Natural killer cell (primary cell): ENCODE results near the gene SYCE3. TPM values are rescaled to one million over a fixed set of nuclear protein-coding genes. Genes with fewer than 3 reads are reported as not detected.

Experiments
- ATAC-seq, 3 donors: fragments of 150-1000 bp in 2 of 3; fragments of 200-7000 bp in 1 of 3; cut with Tn5 transposase; 1 replicate in 1 of 3; 2 replicates in 2 of 3; pipeline ENCODE4 v1.10.0; 2021; ENCODE audit warnings: mild to moderate bottlenecking in 2 of 3, moderate library complexity in 2 of 3
- DNase-seq, 2 donors: peaks; one replicate each; pipeline versions ENCODE4 v3.0.0 to v3.0.0-alpha.2; 2013 to 2021; ENCODE audit warnings: mixed read lengths in 1 of 2
- H3K27ac ChIP-seq: one replicate; pipeline ENCODE4 v1.5.1; 2013; ENCODE audit warnings: mild to moderate bottlenecking, low read length
- H3K27me3 ChIP-seq: one replicate; pipeline ENCODE4 v1.6.1; 2013; ENCODE audit warnings: low read length; ENCODE audit not compliant: control insufficient read depth, insufficient read depth
- H3K36me3 ChIP-seq: one replicate; pipeline ENCODE4 v1.6.1; 2013; ENCODE audit warnings: low read length; ENCODE audit not compliant: control insufficient read depth, insufficient read depth
- H3K4me1 ChIP-seq: one replicate; pipeline ENCODE4 v1.6.1; 2013; ENCODE audit warnings: low read length; ENCODE audit not compliant: control insufficient read depth, insufficient read depth
- H3K4me3 ChIP-seq: one replicate; pipeline ENCODE4 v1.5.1; 2013; ENCODE audit warnings: low read length
- H3K9me3 ChIP-seq: one replicate; pipeline ENCODE4 v1.6.1; 2013; ENCODE audit warnings: low read length; ENCODE audit not compliant: control insufficient read depth, insufficient read depth
- H3K27ac Mint-ChIP-seq, 2 donors: one replicate each; pipeline ENCODE4 v1.8.0; 2022; ENCODE audit warnings: mild to moderate bottlenecking in 2 of 2, mixed read lengths in 2 of 2, moderate library complexity in 1 of 2
- H3K27me3 Mint-ChIP-seq, 2 donors: one replicate each; pipeline ENCODE4 v1.8.0; 2022; ENCODE audit warnings: low read depth in 2 of 2, mixed read lengths in 2 of 2
- H3K36me3 Mint-ChIP-seq: one replicate; pipeline ENCODE4 v1.8.0; 2022; ENCODE audit warnings: mixed read lengths
- H3K4me1 Mint-ChIP-seq, 2 donors: one replicate each; pipeline ENCODE4 v1.8.0; 2022; ENCODE audit warnings: mixed read lengths in 2 of 2
- H3K4me3 Mint-ChIP-seq: one replicate; pipeline ENCODE4 v1.8.0; 2022; ENCODE audit warnings: mild to moderate bottlenecking, moderate library complexity, mixed read lengths
- H3K9me3 Mint-ChIP-seq, 2 donors: one replicate each; pipeline ENCODE4 v1.8.0; 2022; ENCODE audit warnings: mixed read lengths in 2 of 2
- whole genome bisulfite sequencing: methylation state at CpG from one replicate; pipeline ENCODE4 v1.1.7; 2013; ENCODE audit warnings: missing lambda C conversion rate; ENCODE audit not compliant: insufficient coverage; 5-methylcytosine and 5-hydroxymethylcytosine counted together
- intact Hi-C: fragments of 100-400 bp; cut with micrococcal nuclease; formaldehyde crosslinking; loops from one replicate; pipeline ENCODE4 v1.14.2; 2022
- total RNA-seq, 4 donors: library from RNA; stranded (reverse); fragments of 120-200 nt in 1 of 4; gene quantifications; one replicate each; pipeline versions ENCODE4 v1.2.3 to v1.2.4, GENCODE V29; 2013 to 2022
- TF ChIP-seq, protein P1 (sequence below): fragments of 200-600 bp; IDR thresholded peaks from one replicate; pipeline ENCODE4 v1.8.0; 2022; ENCODE audit warnings: antibody characterized with exemption

SYCE3 gene
- total RNA-seq, 3 donors from 2014 or later (not counting 1 experiment from before 2014, with no cell fraction given), result not detected

DNA sequence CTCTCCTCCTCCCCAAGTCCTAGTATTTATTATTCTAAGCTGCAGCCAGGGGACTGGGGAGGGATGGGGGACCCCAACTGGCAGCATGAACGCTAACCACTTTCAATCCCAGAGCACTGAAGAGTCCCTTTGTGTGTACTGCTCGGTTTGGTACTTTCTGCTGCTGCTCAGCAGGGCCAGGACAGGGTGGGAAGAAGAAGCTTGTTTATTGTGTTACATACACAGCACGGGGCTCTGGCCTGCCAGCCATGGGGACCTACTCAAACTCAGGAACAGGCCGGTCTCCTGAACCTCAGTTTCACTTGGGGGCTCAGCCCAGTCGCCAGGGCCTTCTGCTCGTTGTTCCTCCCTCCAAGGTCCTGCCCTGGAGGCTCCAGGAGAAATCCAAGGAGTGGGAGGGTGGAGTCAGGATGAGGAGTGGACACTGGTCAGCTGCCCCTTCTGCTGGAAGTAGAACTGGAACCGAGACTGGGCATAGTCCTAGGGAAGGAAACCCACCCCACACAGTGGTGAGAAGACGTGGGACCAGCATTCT, 16.1 kb upstream of the SYCE3 start:
- no peak overlapping the region for H3K27ac ChIP-seq
- 93% methylated on average over 8 of the region's 8 CpGs for WGBS
- H3K27me3 ChIP-seq, result no peaks in the 10 kb centered on the region
- H3K27ac Mint-ChIP-seq, result no peak overlapping the region
- peaks cover 0 to 31% of the 10 kb centered on the region in 2 donors for H3K4me1 Mint-ChIP-seq
- no peaks in the 10 kb centered on the region for H3K36me3 Mint-ChIP-seq
- no peaks in the 10 kb centered on the region for H3K27me3 Mint-ChIP-seq
- peaks cover 2% of the 10 kb centered on the region for H3K36me3 ChIP-seq
- H3K4me3 ChIP-seq, result no peak overlapping the region
- no peak overlapping the region for H3K4me3 Mint-ChIP-seq
- no peaks in the 10 kb centered on the region for H3K9me3 ChIP-seq
- TF ChIP-seq, protein P1, sequence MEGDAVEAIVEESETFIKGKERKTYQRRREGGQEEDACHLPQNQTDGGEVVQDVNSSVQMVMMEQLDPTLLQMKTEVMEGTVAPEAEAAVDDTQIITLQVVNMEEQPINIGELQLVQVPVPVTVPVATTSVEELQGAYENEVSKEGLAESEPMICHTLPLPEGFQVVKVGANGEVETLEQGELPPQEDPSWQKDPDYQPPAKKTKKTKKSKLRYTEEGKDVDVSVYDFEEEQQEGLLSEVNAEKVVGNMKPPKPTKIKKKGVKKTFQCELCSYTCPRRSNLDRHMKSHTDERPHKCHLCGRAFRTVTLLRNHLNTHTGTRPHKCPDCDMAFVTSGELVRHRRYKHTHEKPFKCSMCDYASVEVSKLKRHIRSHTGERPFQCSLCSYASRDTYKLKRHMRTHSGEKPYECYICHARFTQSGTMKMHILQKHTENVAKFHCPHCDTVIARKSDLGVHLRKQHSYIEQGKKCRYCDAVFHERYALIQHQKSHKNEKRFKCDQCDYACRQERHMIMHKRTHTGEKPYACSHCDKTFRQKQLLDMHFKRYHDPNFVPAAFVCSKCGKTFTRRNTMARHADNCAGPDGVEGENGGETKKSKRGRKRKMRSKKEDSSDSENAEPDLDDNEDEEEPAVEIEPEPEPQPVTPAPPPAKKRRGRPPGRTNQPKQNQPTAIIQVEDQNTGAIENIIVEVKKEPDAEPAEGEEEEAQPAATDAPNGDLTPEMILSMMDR, result no peak
- DNase-seq (no peak), ATAC-seq (no peak)
- peaks cover 39% of the 10 kb centered on the region for H3K4me1 ChIP-seq
- no peaks in the 10 kb centered on the region for H3K9me3 Mint-ChIP-seq
- intact Hi-C loops, result no loop called here

DNA sequence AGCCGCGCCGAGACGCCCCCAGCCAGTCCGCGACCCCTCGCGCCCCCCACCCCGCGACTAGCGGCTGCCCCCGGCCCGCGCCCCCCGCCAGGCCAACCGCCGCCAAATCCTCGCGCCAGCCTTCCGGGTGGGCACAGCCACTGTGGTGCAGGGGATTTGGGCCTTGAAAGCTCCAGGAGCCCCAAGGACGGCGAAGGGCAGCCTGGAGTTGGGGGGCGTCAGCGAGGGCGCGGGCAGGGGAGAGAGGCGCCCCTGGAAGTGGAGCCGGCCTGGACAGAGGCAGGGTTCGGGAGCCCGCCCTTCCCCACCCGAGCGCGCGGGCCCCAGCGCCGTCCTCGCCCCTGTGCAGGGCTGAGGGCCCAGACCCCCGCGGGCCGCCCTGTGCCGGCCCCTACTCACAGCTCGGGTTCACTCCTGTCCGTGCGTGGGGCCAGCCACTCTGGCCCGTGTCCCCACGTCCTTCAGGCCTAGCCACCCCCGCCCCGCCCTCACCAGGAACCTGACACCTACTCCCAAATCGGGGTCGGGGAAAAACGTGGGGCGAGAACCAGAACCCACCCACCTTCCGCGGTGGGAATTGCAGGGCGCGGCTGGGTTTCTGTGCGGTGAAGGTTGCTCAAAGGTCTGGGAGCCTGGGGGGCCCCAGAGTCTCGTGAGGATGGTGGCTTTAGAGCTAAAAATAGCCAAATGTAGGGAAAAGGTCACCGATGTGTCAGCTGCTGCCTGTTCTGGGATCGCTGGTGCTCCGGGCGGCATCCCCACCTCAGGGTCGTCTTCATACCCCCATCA, 15.5 kb upstream of the SYCE3 start, which contains the start of gene CPT1B:
CPT1B (minus strand) TSS at position 441 of the 789 bp plus-strand sequence. CDS start 512 bp downstream, outside the sequence.
- Mint-ChIP-seq H3K27me3 (no peaks in the 10 kb centered on the region), H3K4me1 (peaks cover 0 to 25% of the 10 kb centered on the region in 2 donors), H3K9me3 (no peaks in the 10 kb centered on the region), H3K4me3 (no peak within 1 kb of the TSS), H3K27ac (no peak within 1 kb of the TSS), H3K36me3 (no peaks in the 10 kb centered on the region)
- ATAC-seq, result no peak
- no peak within 1 kb of the TSS for H3K27ac ChIP-seq
- TF ChIP-seq, protein P1, result no peak
- H3K27me3 ChIP-seq, result no peaks in the 10 kb centered on the region
- no peaks in the 10 kb centered on the region for H3K9me3 ChIP-seq
- no peak for DNase-seq
- peaks cover 2% of the 10 kb centered on the region for H3K36me3 ChIP-seq
- intact Hi-C loops, result no loop called here
- H3K4me3 ChIP-seq, result no peak within 1 kb of the TSS
- 51% methylated on average over 63 of the region's 63 CpGs for WGBS
- H3K4me1 ChIP-seq, result peaks cover 33% of the 10 kb centered on the region

DNA sequence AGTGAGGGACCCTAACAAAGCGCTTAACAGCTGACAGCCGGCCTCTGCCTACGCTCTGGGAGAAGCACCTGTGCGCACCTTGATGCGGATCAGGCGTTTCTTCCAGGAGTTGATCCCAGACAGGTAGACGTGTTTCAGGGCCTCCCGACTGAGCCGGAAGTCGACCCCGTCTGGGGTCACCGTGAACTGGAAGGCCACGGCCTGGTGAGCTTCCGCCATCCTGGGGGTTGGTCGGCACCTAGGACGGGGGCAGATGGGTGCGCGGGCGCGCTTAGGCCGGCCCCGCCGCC, 14.9 kb upstream of the SYCE3 start:
- Mint-ChIP-seq H3K27me3 (no peaks in the 10 kb centered on the region), H3K27ac (no peak overlapping the region), H3K9me3 (no peaks in the 10 kb centered on the region), H3K4me3 (no peak overlapping the region), H3K4me1 (peaks cover 0 to 22% of the 10 kb centered on the region in 2 donors), H3K36me3 (no peaks in the 10 kb centered on the region)
- no peak overlapping the region for H3K27ac ChIP-seq
- peaks cover 2% of the 10 kb centered on the region for H3K36me3 ChIP-seq
- no peaks in the 10 kb centered on the region for H3K9me3 ChIP-seq
- peaks cover 32% of the 10 kb centered on the region for H3K4me1 ChIP-seq
- no peaks in the 10 kb centered on the region for H3K27me3 ChIP-seq
- no peak overlapping the region for H3K4me3 ChIP-seq
- DNase-seq (no peak), ATAC-seq (no peak)
- intact Hi-C loops, result no loop called here
- WGBS, result 54% methylated on average over 23 of the region's 23 CpGs
- TF ChIP-seq, protein P1, result no peak
